GM15510 (cell line): ENCODE measurements around the gene FBN1.

Experiments
- POLR2A ChIP-seq: IDR thresholded peaks from 3 replicates; pipeline ENCODE4 v1.6.1; 2011; ENCODE audit warnings: borderline replicate concordance; ENCODE audit not compliant: insufficient read length; ENCODE audit errors: extremely low read depth

Gene FBN1

DNA sequence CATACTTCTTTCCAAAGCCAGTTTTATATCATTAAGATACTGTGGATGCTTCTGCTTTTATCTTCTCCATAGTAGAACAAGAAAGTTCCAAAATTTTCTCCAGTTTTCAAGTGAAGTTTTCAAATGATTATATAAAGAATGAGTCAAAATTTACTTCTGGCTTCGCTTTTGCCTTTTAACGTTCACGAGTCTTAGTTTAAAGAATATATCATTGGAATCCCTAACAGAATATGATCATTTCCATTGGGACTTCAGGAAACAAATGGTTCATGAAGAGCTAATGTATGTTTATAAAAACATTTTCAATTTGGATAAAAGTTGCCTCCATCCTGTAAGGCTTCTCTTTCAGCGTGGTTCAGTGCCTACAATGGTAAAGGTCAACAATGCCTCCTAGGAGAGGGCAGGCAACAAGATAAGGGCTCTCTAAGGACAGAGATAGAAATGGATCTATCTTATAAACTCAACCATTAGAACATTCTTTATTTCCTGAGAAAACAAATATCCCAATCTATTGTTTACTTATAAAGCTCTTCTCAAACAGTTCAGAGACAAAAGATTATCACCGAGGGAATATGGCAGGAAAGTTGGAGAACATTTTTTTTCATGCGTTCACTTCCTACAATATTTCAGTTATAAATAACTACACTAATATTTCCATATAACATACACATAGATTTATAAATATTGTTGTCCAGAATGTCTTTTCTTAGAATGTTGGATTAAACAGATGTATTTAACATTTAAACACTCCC, 60.5 kb downstream of the FBN1 start:
- no peak for TF ChIP-seq POLR2A

- TF ChIP-seq POLR2A = no peak
These were observed 61.3 kb downstream of the FBN1 start for GRCh38 chr15:48584090-48584811.

GRCh38 chr15:48582452-48583247, 62.9 kb downstream of the FBN1 start:
- TF ChIP-seq POLR2A = no peak

DNA sequence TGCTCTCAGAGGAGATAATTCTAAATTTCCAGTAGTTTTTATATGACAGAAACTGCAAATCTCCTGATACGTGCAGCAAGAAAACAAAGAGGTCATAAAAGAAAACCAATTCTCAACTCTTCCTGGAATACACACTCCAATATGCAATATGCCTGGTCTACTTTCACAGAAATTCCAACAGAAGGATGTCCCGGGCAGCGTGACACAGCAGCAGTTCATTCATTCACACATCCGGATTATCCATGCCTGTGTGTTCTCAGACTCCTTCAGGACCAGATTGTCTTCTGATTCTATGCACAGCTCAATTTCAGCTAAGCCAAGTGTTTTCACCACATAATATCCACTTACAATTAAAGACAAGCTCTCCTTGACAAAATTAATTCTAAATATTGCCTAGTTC, 64.3 kb downstream of the FBN1 start:
- no peak for TF ChIP-seq POLR2A

DNA sequence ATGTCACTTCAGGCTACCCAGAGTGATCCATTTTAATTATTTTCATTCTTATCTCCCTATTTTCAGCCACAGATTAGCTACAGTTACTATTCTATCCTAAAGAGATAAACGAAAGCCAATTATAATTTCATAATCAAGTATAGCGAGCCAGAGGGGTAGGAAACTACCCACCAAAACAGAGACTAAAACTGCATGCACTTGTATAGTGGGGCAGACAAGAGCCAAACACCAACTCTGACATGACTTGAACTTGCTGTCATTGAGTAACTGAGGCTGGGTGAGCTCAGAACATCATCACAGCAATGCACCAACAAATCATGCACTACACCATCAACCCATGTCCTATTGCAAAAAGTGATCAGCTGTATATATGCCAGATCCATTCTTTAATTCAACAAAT, 64.8 kb downstream of the FBN1 start:
- no peak for TF ChIP-seq POLR2A

DNA sequence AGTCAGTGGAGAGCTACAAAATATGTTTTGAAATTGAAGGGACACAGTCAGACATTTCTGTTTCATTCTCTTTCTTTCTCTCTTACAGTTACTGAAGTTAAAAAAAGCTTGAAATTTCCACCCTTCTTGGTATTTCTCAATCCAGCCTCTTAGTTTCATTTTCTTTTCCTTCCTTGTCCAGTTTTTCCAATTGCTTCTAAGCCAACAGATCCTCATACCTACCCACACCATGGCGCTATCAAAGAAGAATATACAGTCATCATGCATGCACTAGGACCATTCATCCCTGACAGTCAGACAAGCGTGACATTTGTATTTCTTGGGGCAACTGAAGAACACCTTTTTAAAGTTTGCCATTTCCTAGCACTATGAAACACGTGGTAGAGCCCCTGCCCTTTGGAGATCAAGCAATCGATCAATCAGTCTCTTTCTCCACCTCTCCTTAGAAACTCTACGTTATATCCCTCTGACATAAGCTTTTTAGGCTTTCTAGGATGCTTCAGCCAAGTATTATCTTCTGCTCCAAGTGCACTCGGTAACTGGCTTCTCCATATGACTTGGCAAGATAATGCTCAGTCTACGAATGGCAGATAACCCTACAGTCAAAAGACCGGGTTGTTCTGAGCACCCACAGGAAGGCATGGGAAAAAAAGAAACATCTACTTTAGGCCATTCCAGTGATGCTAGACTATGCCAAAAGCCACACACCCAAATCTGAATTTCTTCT, 65.4 kb downstream of the FBN1 start:
- TF ChIP-seq POLR2A = no peak

DNA sequence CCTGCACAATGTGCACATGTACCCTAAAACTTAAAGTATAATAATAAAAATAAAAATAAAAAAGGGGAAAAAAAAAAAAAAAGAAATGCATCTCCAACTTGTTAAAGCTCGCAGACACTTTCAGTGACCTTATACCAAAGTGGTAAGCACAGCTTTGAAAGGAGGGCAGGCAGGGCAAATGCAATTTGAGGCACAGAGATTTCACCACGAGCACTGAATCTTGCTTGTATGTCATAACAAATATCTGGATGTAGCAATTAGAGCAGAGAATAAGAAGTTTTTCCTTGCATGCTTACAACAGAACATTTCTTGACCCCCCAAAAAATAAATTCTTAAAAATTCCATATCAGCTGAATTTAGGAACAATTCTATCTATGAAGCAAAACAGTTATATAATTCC, 66.5 kb downstream of the FBN1 start:
- no peak for TF ChIP-seq POLR2A

DNA sequence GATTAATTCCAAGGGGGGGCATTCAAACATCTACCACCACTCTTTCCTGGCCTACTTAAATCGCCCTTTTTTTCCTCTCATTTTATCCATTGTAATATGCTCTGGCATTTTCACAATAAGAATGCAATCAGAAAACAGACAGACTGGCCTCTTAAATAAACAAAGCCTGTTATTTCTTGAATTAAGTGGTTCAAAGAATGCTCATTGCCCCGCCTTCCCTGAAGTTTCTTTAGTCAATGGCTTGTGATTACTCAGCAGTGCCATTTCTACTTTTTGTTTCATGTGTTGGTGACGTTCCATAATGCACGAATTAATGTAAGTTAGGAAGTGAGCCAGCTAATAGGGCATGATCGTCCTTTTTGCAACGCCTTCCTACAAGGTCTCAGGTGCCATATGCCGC, 68.0 kb downstream of the FBN1 start:
- no peak for TF ChIP-seq POLR2A

DNA sequence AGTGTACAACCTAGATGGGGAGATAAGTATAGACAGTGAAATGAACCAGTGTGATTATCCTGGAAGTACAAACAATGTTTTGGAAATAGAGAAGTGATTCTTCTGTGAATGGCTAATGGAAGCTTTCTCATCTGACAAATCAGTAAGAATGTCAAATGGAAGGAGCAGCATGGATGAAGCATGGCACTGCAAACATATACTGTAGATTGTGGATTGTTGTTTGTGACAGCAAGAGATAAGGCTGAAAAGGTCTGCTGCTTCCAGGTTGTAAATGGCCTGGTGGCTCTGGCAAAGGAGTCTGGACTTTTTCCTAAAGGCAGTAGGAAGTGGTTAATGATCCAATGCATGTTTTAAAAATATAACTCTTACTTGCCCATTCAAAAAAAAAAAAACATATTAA, 71.3 kb downstream of the FBN1 start:
- no peak for TF ChIP-seq POLR2A

- TF ChIP-seq POLR2A = no peak
These were observed 71.7 kb downstream of the FBN1 start for GRCh38 chr15:48573780-48574179.

- TF ChIP-seq POLR2A = no peak
These were observed 72.7 kb downstream of the FBN1 start for GRCh38 chr15:48572823-48573222.

GRCh38 chr15:48571510-48571909, 74.0 kb downstream of the FBN1 start:
- TF ChIP-seq POLR2A = no peak

- TF ChIP-seq POLR2A = no peak
These were observed 74.7 kb downstream of the FBN1 start for GRCh38 chr15:48570822-48571221.

- no peak for TF ChIP-seq POLR2A
These were observed 75.8 kb downstream of the FBN1 start for GRCh38 chr15:48569591-48570302.
